Chondrocyte (in vitro differentiated cells): ENCODE data around the gene PRDM9. TPM values are rescaled to one million over a fixed set of nuclear protein-coding genes. Genes with fewer than 3 reads are reported as not detected.
"Not testable (repeated sequence)": the region's sequence is repeated elsewhere in the genome, so short reads cannot be mapped to it uniquely, and the experiment has no call there.

ENCODE experiments used
- DNase-seq: peaks from one replicate; pipeline ENCODE4 v3.0.0; 2021; ENCODE audit warnings: mixed read lengths, low spot score
- H3K27ac Mint-ChIP-seq: one replicate; pipeline ENCODE4 v1.8.0; 2021; ENCODE audit warnings: mild to moderate bottlenecking, moderate library complexity, mixed read lengths; ENCODE audit not compliant: unreplicated experiment
- H3K27me3 Mint-ChIP-seq: 2 replicates; pipeline ENCODE4 v1.8.0; 2021; ENCODE audit warnings: low read depth, mixed read lengths
- H3K36me3 Mint-ChIP-seq: 2 replicates; pipeline ENCODE4 v1.8.0; 2021; ENCODE audit warnings: low read depth, mixed read lengths
- H3K4me1 Mint-ChIP-seq: 2 replicates; pipeline ENCODE4 v1.8.0; 2021; ENCODE audit warnings: low read depth, mild to moderate bottlenecking, mixed read lengths
- H3K4me3 Mint-ChIP-seq: one replicate; pipeline ENCODE4 v1.8.0; 2021; ENCODE audit warnings: mild to moderate bottlenecking, moderate library complexity, mixed read lengths; ENCODE audit not compliant: unreplicated experiment
- H3K9me3 Mint-ChIP-seq: 2 replicates; pipeline ENCODE4 v1.8.0; 2021; ENCODE audit warnings: low read depth, mixed read lengths
- CTCF ChIP-seq: fragments of 200-600 bp; sonication (generic); IDR thresholded peaks from 2 replicates; pipeline ENCODE4 v1.5.0; 2021; ENCODE audit warnings: antibody characterized with exemption, mild to moderate bottlenecking, moderate library complexity
- total RNA-seq: library from RNA; stranded (reverse); gene quantifications from 3 replicates; pipeline ENCODE4 v1.2.1, GENCODE V29; 2021

Gene PRDM9
- total RNA-seq, 1 donor from 2014 or later = not detected

DNA sequence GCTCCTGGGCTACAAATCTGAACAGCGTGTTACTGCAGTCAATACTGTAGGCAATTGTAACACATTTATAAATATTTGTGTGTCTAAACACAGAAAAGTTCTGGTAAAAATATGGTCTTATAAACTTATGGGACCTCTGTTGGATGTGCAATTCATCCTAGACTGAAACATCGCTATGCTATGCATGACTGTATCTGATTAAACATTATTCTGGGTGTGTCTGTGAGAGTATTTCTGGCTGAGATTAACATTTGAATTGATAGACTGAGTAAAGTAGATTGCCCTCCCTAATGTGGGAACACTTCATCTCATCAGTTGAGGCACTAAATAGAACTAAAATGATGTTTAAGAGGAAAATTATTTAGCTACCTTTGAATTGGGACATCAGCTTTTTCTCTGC is 24.3 kb upstream of the PRDM9 start:
- DNase-seq = no peak
- Mint-ChIP-seq H3K36me3 (no peaks in the 10 kb centered on the region), H3K27me3 (no peaks in the 10 kb centered on the region), H3K9me3 (peaks cover 15% of the 10 kb centered on the region), H3K4me3 (no peak overlapping the region), H3K4me1 (no peaks in the 10 kb centered on the region), H3K27ac (no peak overlapping the region)
- no peak for TF ChIP-seq CTCF

DNA sequence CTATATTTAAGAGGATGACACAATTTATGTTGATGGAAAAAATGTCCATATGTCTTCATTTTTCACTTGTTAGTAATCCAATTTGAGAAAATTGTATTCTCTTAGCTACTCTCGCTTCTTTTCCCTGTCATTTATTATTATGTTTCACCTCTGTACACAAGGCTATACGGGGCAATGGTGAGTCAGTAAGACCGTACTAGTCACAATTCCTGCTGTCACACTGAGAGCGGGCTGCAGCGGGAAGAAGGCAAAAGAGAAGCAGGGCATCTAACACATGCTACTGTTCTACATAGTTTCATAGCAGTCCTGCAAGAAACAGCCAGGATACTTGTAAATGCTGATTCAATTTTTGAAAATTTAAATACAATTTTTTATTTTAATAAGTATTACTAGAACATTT is 23.3 kb upstream of the PRDM9 start:
- Mint-ChIP-seq H3K9me3 (peaks cover 15% of the 10 kb centered on the region), H3K4me3 (no peak overlapping the region)

GRCh38 chr5:23486227-23486626 is 21.2 kb upstream of the PRDM9 start:
- not testable (repeated sequence) for H3K4me1 Mint-ChIP-seq, DNase-seq, H3K27me3 Mint-ChIP-seq, H3K36me3 Mint-ChIP-seq, H3K4me3 Mint-ChIP-seq, H3K27ac Mint-ChIP-seq
- peaks cover 15% of the 10 kb centered on the region for H3K9me3 Mint-ChIP-seq

More for the DNA sequence above, 23.3 kb upstream of the PRDM9 start:
- DNase-seq = no peak
- H3K27ac Mint-ChIP-seq = no peak overlapping the region
- H3K4me1 Mint-ChIP-seq = no peaks in the 10 kb centered on the region
- no peak for TF ChIP-seq CTCF
- peaks cover 4% of the 10 kb centered on the region for H3K27me3 Mint-ChIP-seq
- H3K36me3 Mint-ChIP-seq = no peaks in the 10 kb centered on the region

- H3K9me3 Mint-ChIP-seq = peaks cover 9% of the 10 kb centered on the region
- TF ChIP-seq CTCF = no peak
- H3K4me3 Mint-ChIP-seq = no peak overlapping the region
- no peak overlapping the region for H3K27ac Mint-ChIP-seq
- peaks cover 4% of the 10 kb centered on the region for H3K27me3 Mint-ChIP-seq
- H3K36me3 Mint-ChIP-seq = no peaks in the 10 kb centered on the region
- H3K4me1 Mint-ChIP-seq = no peaks in the 10 kb centered on the region
- DNase-seq = no peak
Observed at GRCh38 chr5:23490993-23491392, 16.4 kb upstream of the PRDM9 start.

GRCh38 chr5:23494558-23494957 is 12.9 kb upstream of the PRDM9 start:
- DNase-seq = no peak
- no peaks in the 10 kb centered on the region for H3K4me1 Mint-ChIP-seq
- H3K27me3 Mint-ChIP-seq = no peaks in the 10 kb centered on the region
- H3K36me3 Mint-ChIP-seq = no peaks in the 10 kb centered on the region
- H3K4me3 Mint-ChIP-seq = no peak overlapping the region
- TF ChIP-seq CTCF = no peak
- H3K9me3 Mint-ChIP-seq = no peaks in the 10 kb centered on the region
- no peak overlapping the region for H3K27ac Mint-ChIP-seq

GRCh38 chr5:23496576-23496975 is 10.8 kb upstream of the PRDM9 start:
- Mint-ChIP-seq H3K27me3 (no peaks in the 10 kb centered on the region), H3K27ac (no peak overlapping the region), H3K4me1 (no peaks in the 10 kb centered on the region), H3K9me3 (no peaks in the 10 kb centered on the region), H3K4me3 (no peak overlapping the region), H3K36me3 (no peaks in the 10 kb centered on the region)
- TF ChIP-seq CTCF = no peak
- DNase-seq = no peak
